Measurements from ENCODE around the gene CES4A.

DNA sequence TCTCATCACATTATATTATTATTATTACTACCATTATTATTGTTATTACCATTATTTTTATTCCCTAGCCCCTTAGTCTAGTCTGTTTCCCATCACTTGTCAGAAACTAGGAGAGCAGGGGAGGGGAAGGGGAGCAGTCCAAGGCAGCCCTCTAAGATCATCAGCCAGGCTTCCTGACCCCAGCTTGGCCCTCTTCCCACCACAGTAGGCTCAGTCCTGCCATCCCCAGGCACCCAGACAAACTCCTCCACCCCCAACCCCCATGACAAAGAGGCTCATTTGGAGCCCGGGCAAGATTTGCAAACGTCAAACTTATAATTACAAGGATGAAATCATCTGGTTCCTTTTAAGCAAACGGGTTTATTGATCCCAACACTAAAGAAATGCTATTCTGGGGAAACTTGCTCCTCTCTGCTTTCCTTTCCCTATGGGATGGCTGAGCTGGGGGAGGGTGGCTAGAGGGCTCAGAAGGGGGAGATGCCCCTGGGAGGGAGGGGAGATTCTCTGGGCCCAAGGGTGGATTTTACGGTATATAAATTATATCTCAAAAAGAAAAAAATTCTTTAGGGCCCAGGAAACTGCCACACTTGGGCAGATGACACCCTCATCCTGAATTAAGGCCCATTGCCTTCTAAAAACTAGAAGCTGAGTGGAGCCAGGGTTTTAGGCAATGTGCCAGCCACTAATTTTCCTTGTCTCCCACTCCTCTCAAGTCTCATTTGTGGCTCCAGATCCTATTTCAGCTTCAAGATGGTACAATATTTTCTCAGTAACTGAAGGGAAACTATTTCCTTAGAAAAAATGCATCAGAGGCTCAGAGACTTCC lies 36.2 kb downstream of the CES4A start:
- no peak for TF ChIP-seq POLR2AphosphoS5 (IDR thresholded peaks at IDR 0.05; ENCODE audit: low read depth, low read length)
- no peak for TF ChIP-seq POLR2A (IDR thresholded peaks at IDR 0.05; ENCODE audit: low read depth, low read length)

Data from GM12892 (cell line).